ENCODE measurements around the gene RASSF1. TPM values are rescaled to one million over a fixed set of nuclear protein-coding genes. Genes with fewer than 3 reads are reported as not detected.
"Not testable (repeated sequence)": the region's sequence is repeated elsewhere in the genome, so short reads cannot be mapped to it uniquely, and the experiment has no call there.

Gene RASSF1
- total RNA-seq, 1 donor from 2014 or later, result 26.5 TPM

DNA sequence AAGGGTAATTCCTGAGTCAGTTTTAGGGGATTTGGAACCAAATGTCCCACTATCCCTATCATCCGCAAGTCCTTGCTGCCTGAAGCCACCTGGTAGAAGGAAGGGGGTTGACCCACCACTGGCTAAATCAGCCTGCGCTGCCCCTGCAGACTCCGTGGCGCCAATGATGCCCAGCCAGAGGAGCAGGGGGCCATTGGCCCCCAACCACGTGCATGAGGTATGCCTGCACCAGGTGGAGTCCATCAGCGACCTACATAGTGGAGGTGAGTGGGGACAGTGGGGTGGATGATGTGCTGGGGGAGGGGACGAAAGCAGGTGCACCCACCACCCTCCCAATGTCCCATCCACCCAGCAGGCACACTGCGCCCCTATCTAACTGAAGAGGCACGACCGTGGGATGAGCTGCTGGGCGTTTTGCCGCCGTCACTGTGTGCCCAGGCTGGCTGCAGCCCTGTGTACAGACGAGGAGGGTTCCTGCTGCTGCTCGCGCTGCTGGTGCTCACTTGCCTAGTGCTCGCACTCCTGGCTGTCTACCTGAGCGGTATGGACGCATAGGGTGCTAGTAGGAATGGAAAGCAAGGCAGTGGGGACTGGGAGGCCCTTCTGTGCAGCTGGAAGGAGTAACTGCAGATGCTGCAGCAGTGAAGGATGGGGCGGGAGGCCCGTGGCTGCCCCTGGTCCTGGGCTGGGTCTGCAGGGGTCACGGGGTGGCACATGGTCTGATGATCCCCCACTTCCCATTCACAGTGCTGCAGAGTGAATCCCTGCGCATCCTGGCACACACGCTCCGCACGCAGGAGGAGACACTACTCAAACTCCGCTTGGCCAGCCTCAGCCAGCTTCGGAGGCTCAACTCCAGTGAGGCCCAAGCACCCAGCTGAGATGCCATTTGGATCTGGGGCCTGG, 54.1 kb downstream of the RASSF1 start:
- no peak for FAIRE-seq

DNA sequence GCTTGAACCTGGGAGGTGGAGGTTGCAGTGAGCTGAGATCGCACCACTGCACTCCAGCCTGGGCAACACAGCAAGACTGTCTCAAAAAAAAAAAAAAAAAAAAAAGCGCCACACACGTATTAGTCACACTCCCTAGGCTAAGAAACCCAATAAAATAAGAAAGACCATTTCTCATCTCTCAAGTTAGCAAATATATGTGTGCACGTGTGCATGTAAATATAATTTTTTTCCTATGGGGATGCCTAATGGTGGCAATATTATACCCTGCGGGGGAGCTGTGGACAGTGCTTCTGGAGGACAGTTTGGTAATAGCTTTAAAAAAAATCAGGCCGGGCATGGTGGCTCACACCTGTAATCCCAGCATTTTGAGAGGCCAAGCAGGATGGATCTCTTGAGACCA, 56.5 kb downstream of the RASSF1 start:
- not testable (repeated sequence) for H3K9me3 ChIP-seq (ENCODE audit: insufficient read depth, low read depth, low read length); H3K27ac Mint-ChIP-seq (ENCODE audit: unreplicated experiment); H3K9me3 Mint-ChIP-seq (ENCODE audit: unreplicated experiment); H3K36me3 Mint-ChIP-seq (ENCODE audit: low read depth, unreplicated experiment); H3K4me2 ChIP-seq (ENCODE audit: low read length); H3K4me3 ChIP-seq (ENCODE audit: insufficient read depth, low read depth, low read length); H3K79me2 ChIP-seq (ENCODE audit: insufficient read depth, low read length); H3K27me3 Mint-ChIP-seq (ENCODE audit: low read depth, unreplicated experiment); H3K4me1 Mint-ChIP-seq (ENCODE audit: low read depth, unreplicated experiment); H3K4me1 ChIP-seq (ENCODE audit: insufficient read depth, low read length); FAIRE-seq; H4K20me1 ChIP-seq (ENCODE audit: insufficient read depth, low read length); H3K9ac ChIP-seq (ENCODE audit: low read length); H3K27ac ChIP-seq (ENCODE audit: low read depth, low read length); DNase-seq (ENCODE audit: low read depth); H3K27me3 ChIP-seq (ENCODE audit: insufficient read depth, low read length); H2AFZ ChIP-seq (ENCODE audit: low read depth, low read length); H3K4me3 Mint-ChIP-seq (ENCODE audit: unreplicated experiment)
- H3K36me3 ChIP-seq (ENCODE audit: insufficient read depth, low read length), result peaks cover 10% of the 10 kb centered on the region

More for the DNA sequence above, 54.1 kb downstream of the RASSF1 start:
- H3K27ac Mint-ChIP-seq (ENCODE audit: unreplicated experiment), result peak overlapping the region; percentile 53
- peaks cover 6% of the 10 kb centered on the region for H3K4me1 ChIP-seq (ENCODE audit: insufficient read depth, low read length)
- no peak overlapping the region for H2AFZ ChIP-seq (ENCODE audit: low read depth, low read length)
- H3K36me3 Mint-ChIP-seq (ENCODE audit: low read depth, unreplicated experiment), result no peaks in the 10 kb centered on the region
- H3K36me3 ChIP-seq (ENCODE audit: insufficient read depth, low read length), result peaks cover 14% of the 10 kb centered on the region
- H3K9ac ChIP-seq (ENCODE audit: low read length), result no peak overlapping the region
- peaks cover 7% of the 10 kb centered on the region for H4K20me1 ChIP-seq (ENCODE audit: insufficient read depth, low read length)
- H3K9me3 ChIP-seq (ENCODE audit: insufficient read depth, low read depth, low read length), result no peaks in the 10 kb centered on the region
- no peak overlapping the region for H3K4me3 Mint-ChIP-seq (ENCODE audit: unreplicated experiment)
- TF ChIP-seq, protein P1, sequence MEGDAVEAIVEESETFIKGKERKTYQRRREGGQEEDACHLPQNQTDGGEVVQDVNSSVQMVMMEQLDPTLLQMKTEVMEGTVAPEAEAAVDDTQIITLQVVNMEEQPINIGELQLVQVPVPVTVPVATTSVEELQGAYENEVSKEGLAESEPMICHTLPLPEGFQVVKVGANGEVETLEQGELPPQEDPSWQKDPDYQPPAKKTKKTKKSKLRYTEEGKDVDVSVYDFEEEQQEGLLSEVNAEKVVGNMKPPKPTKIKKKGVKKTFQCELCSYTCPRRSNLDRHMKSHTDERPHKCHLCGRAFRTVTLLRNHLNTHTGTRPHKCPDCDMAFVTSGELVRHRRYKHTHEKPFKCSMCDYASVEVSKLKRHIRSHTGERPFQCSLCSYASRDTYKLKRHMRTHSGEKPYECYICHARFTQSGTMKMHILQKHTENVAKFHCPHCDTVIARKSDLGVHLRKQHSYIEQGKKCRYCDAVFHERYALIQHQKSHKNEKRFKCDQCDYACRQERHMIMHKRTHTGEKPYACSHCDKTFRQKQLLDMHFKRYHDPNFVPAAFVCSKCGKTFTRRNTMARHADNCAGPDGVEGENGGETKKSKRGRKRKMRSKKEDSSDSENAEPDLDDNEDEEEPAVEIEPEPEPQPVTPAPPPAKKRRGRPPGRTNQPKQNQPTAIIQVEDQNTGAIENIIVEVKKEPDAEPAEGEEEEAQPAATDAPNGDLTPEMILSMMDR (IDR thresholded peaks at IDR 0.05; ENCODE audit: insufficient read depth, low read depth, low read length), result no peak
- TF ChIP-seq EZH2 (IDR thresholded peaks at IDR 0.05; ENCODE audit: insufficient read depth, low read length), result no peak
- H3K4me3 ChIP-seq (ENCODE audit: insufficient read depth, low read depth, low read length), result no peak overlapping the region
- no peaks in the 10 kb centered on the region for H3K27me3 Mint-ChIP-seq (ENCODE audit: low read depth, unreplicated experiment)
- DNase-seq (ENCODE audit: low read depth), result no peak
- peaks cover 3% of the 10 kb centered on the region for H3K4me1 Mint-ChIP-seq (ENCODE audit: low read depth, unreplicated experiment)
- peaks cover 26% of the 10 kb centered on the region for H3K79me2 ChIP-seq (ENCODE audit: insufficient read depth, low read length)
- H3K4me2 ChIP-seq (ENCODE audit: low read length), result no peak overlapping the region
- no peak overlapping the region for H3K27ac ChIP-seq (ENCODE audit: low read depth, low read length)
- H3K9me3 Mint-ChIP-seq (ENCODE audit: unreplicated experiment), result no peaks in the 10 kb centered on the region
- no peaks in the 10 kb centered on the region for H3K27me3 ChIP-seq (ENCODE audit: insufficient read depth, low read length)

Other genes with a start within 250 kb of the RASSF1 start
- 5.1 and 6.6 TPM in 2 replicates for gene SEMA3F, start 185.5 kb downstream of the RASSF1 start, total RNA-seq
- gene GNAT1, start 149.2 kb downstream of the RASSF1 start, total RNA-seq, result not detected in 2 replicates
- gene SLC38A3, start 135.6 kb downstream of the RASSF1 start, total RNA-seq, result 0.68 and 1.9 TPM in 2 replicates
- gene GNAI2, start 104.6 kb downstream of the RASSF1 start, total RNA-seq, result 380 and 381 TPM in 2 replicates
- 4.9 and 5.9 TPM in 2 replicates for gene SEMA3B, start 71.7 kb downstream of the RASSF1 start, total RNA-seq
- 0.30 TPM in 1 of 2 replicates, not detected in the other for gene LSMEM2, start 61.7 kb downstream of the RASSF1 start, total RNA-seq
- gene IFRD2, start 48.4 kb downstream of the RASSF1 start, total RNA-seq, result 59.2 and 66.8 TPM in 2 replicates
- 6.3 and 6.9 TPM in 2 replicates for gene HYAL3, start 41.4 kb downstream of the RASSF1 start, total RNA-seq
- gene NAA80, start 41.4 kb downstream of the RASSF1 start, total RNA-seq, result 6.3 and 7.0 TPM in 2 replicates
- 0.27 and 0.46 TPM in 2 replicates for gene HYAL1, start 37.3 kb downstream of the RASSF1 start, total RNA-seq
- gene HYAL2, start 18.1 kb downstream of the RASSF1 start, total RNA-seq, result 42.9 and 45.8 TPM in 2 replicates
- 39.5 and 41.4 TPM in 2 replicates for gene TUSC2, start 12.6 kb downstream of the RASSF1 start, total RNA-seq
- 0.39 and 0.55 TPM in 2 replicates for gene ZMYND10, start 4.9 kb upstream of the RASSF1 start, total RNA-seq
- gene NPRL2, start 9.9 kb upstream of the RASSF1 start, total RNA-seq, result 15.7 and 20.3 TPM in 2 replicates
- 18.9 and 19.4 TPM in 2 replicates for gene CYB561D2, start 10.0 kb upstream of the RASSF1 start, total RNA-seq
- 48.7 and 49.8 TPM in 2 replicates for gene TMEM115, start 18.7 kb upstream of the RASSF1 start, total RNA-seq
- gene CACNA2D2, start 162.8 kb upstream of the RASSF1 start, total RNA-seq, result 0.31 and 1.00 TPM in 2 replicates
- gene C3orf18, start 226.9 kb upstream of the RASSF1 start, total RNA-seq, result 7.2 and 8.0 TPM in 2 replicates
- gene HEMK1, start 228.7 kb upstream of the RASSF1 start, total RNA-seq, result 13.6 and 15.7 TPM in 2 replicates

All from astrocyte (in vitro differentiated cells and primary cell).